MM.1S (cell line): ENCODE measurements around the gene SLC38A11.

Experiments
- DNase-seq: peaks from one replicate; pipeline ENCODE4 v3.0.0-alpha.2; 2015
- H2AFZ ChIP-seq: fragments of 300-600 bp; sonication (generic); 2 replicates; pipeline ENCODE4 v1.6.0; 2016; ENCODE audit warnings: antibody characterized with exemption, low read length
- H3F3A ChIP-seq: fragments of 300-600 bp; sonication (generic); 2 replicates; pipeline ENCODE4 v1.6.1; 2016; ENCODE audit warnings: mild to moderate bottlenecking, antibody characterized with exemption, low read length, moderate library complexity, mixed read lengths; ENCODE audit not compliant: insufficient read depth
- H3K27ac ChIP-seq: fragments of 300-600 bp; sonication (generic); 2 replicates; pipeline ENCODE4 v1.5.1; 2016; ENCODE audit warnings: mild to moderate bottlenecking, low read length
- H3K27me3 ChIP-seq: fragments of 300-600 bp; sonication (generic); replicated peaks from 2 replicates; pipeline ENCODE4 v1.6.0; 2016; ENCODE audit warnings: low read length; ENCODE audit not compliant: insufficient read depth
- H3K36me3 ChIP-seq: fragments of 300-600 bp; sonication (generic); replicated peaks from 2 replicates; pipeline ENCODE4 v1.6.1; 2016; ENCODE audit warnings: mild to moderate bottlenecking, low read length, mixed read lengths; ENCODE audit not compliant: insufficient read depth
- H3K4me1 ChIP-seq: fragments of 300-600 bp; sonication (generic); 2 replicates; pipeline ENCODE4 v1.6.1; 2016; ENCODE audit warnings: low read length, mixed read lengths
- H3K4me2 ChIP-seq: fragments of 300-600 bp; sonication (generic); 2 replicates; pipeline ENCODE4 v1.6.0; 2016; ENCODE audit warnings: low read depth, low read length
- H3K4me3 ChIP-seq: fragments of 300-600 bp; sonication (generic); 2 replicates; pipeline ENCODE4 v1.5.1; 2016; ENCODE audit warnings: low read length, mixed read lengths
- H3K79me2 ChIP-seq: fragments of 300-600 bp; sonication (generic); 2 replicates; pipeline ENCODE4 v1.6.1; 2016; ENCODE audit warnings: mixed run types, low read length, mixed read lengths
- H3K9ac ChIP-seq: fragments of 300-600 bp; sonication (generic); 2 replicates; pipeline ENCODE4 v1.6.1; 2016; ENCODE audit warnings: low read length, mixed read lengths
- H3K9me2 ChIP-seq: fragments of 300-600 bp; sonication (generic); replicated peaks from 2 replicates; pipeline ENCODE4 v1.6.1; 2016; ENCODE audit warnings: mild to moderate bottlenecking, low read length, mixed read lengths; ENCODE audit not compliant: insufficient read depth
- H3K9me3 ChIP-seq: fragments of 300-600 bp; sonication (generic); replicated peaks from 2 replicates; pipeline ENCODE4 v1.6.1; 2016; ENCODE audit warnings: mild to moderate bottlenecking, low read length, mixed read lengths; ENCODE audit not compliant: insufficient read depth
- H4K20me1 ChIP-seq: fragments of 300-600 bp; sonication (generic); 2 replicates; pipeline ENCODE4 v1.6.1; 2016; ENCODE audit warnings: mild to moderate bottlenecking, low read length, moderate library complexity, mixed read lengths; ENCODE audit not compliant: insufficient read depth
- CTCF ChIP-seq: fragments of 300-600 bp; sonication (generic); IDR thresholded peaks from 2 replicates; pipeline ENCODE4 v1.5.1; 2016; ENCODE audit warnings: antibody characterized with exemption, low read length, mixed read lengths
- EZH2 ChIP-seq: fragments of 300-600 bp; sonication (generic); optimal IDR thresholded peaks from 2 replicates; pipeline ENCODE3; 2017; ENCODE audit warnings: low read depth, mild to moderate bottlenecking, antibody characterized with exemption, low read length, mixed read lengths
- EZH2phosphoT487 ChIP-seq: fragments of 300-600 bp; sonication (generic); IDR thresholded peaks from 2 replicates; pipeline ENCODE4 v1.6.1; 2018; ENCODE audit warnings: antibody characterized with exemption, low read length

Gene SLC38A11

GRCh38 chr2:164887434-164888144 is 67.7 kb downstream of the SLC38A11 start:
- Histone ChIP-seq H2AFZ (no peak overlapping the region), H3K4me2 (no peak overlapping the region), H3K27ac (no peak overlapping the region), H3K9ac (no peak overlapping the region), H3K79me2 (no peaks in the 10 kb centered on the region), H3K4me1 (peaks cover 6% of the 10 kb centered on the region), H3K9me3 (no peaks in the 10 kb centered on the region), H3K9me2 (no peaks in the 10 kb centered on the region), H3K36me3 (no peaks in the 10 kb centered on the region), H3K4me3 (no peak overlapping the region), H3K27me3 (no peaks in the 10 kb centered on the region), H4K20me1 (no peaks in the 10 kb centered on the region), H3F3A (no peaks in the 10 kb centered on the region)
- no peak for DNase-seq
- TF ChIP-seq EZH2phosphoT487 (no peak), EZH2 (no peak)

DNA sequence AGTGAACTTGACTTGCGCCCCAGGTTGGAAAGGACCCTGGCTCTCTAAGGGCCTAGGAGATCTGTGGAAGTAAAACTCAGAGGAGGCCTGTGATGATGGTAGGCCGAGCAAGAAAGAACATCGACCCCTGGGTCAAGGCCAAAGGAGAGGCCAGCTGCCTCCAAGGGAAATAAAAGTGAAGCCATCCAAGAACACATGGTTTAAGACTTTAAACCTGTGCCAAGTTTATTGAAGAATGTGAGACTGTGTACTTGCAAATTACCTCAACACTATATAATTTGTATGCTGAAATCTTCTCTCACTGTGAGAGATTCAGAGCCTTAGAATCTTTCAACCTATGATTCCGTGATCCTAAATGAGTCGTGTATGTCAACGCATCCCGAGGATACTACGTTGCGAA is 73.0 kb downstream of the SLC38A11 start:
- Histone ChIP-seq H3K9me2 (no peaks in the 10 kb centered on the region), H3K79me2 (no peaks in the 10 kb centered on the region), H2AFZ (no peak overlapping the region), H3K4me1 (peaks cover 6% of the 10 kb centered on the region), H3K36me3 (no peaks in the 10 kb centered on the region), H3K27me3 (no peaks in the 10 kb centered on the region), H3F3A (no peaks in the 10 kb centered on the region), H3K27ac (no peak overlapping the region), H3K4me3 (no peak overlapping the region), H3K9ac (no peak overlapping the region), H3K9me3 (no peaks in the 10 kb centered on the region), H4K20me1 (no peaks in the 10 kb centered on the region), H3K4me2 (no peak overlapping the region)
- TF ChIP-seq EZH2 (no peak), CTCF (no peak), EZH2phosphoT487 (no peak)
- no peak for DNase-seq

GRCh38 chr2:164881524-164881923 is 73.8 kb downstream of the SLC38A11 start:
- TF ChIP-seq EZH2phosphoT487, result no peak
- TF ChIP-seq CTCF, result no peak
- no peak for TF ChIP-seq EZH2
- peaks cover 6% of the 10 kb centered on the region for H3K4me1 ChIP-seq
- no peak overlapping the region for H3K27ac ChIP-seq
- H3F3A ChIP-seq, result no peaks in the 10 kb centered on the region
- no peaks in the 10 kb centered on the region for H3K9me3 ChIP-seq
- no peaks in the 10 kb centered on the region for H3K9me2 ChIP-seq
- no peak overlapping the region for H3K4me3 ChIP-seq
- no peaks in the 10 kb centered on the region for H3K79me2 ChIP-seq
- H3K36me3 ChIP-seq, result no peaks in the 10 kb centered on the region
- no peaks in the 10 kb centered on the region for H3K27me3 ChIP-seq
- DNase-seq, result no peak
- H3K4me2 ChIP-seq, result no peak overlapping the region
- no peaks in the 10 kb centered on the region for H4K20me1 ChIP-seq
- H2AFZ ChIP-seq, result no peak overlapping the region
- no peak overlapping the region for H3K9ac ChIP-seq

DNA sequence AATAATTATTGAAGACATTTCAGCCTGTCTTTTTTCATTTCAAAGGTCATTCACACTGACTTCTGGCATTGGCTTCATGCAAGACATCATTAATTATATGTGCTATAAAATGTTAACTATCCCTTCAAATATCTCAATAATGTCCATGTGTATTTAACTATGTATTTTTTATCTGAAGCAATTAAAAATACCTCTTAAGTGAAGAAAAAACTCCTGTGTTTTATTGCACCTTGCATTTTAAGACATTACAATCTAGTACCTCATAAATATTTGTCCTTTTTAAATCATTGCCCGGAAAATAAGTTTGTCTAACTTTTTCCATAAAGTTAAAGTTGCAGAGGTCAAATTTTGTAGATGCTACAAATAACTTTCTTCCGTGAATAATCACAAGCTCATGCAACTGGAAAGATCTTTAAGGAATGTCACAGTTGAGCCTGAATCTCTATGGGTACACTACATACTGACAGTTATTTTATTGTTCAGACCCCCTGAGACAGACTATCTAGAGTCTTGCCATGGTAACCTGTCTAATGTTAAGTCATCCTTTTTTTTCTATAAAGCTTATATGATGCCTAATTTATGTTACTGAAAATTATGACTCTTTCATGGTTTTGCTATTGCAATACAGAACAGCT is 75.3 kb downstream of the SLC38A11 start:
- no peak overlapping the region for H2AFZ ChIP-seq
- no peaks in the 10 kb centered on the region for H3K79me2 ChIP-seq
- no peak overlapping the region for H3K4me2 ChIP-seq
- TF ChIP-seq EZH2phosphoT487 (no peak), CTCF (no peak)
- DNase-seq, result no peak
- H3K9ac ChIP-seq, result no peak overlapping the region
- H3K4me1 ChIP-seq, result peaks cover 6% of the 10 kb centered on the region
- no peaks in the 10 kb centered on the region for H3K36me3 ChIP-seq
- H3K9me3 ChIP-seq, result no peaks in the 10 kb centered on the region
- H3F3A ChIP-seq, result no peaks in the 10 kb centered on the region
- H3K4me3 ChIP-seq, result no peak overlapping the region
- H4K20me1 ChIP-seq, result no peaks in the 10 kb centered on the region
- no peak overlapping the region for H3K27ac ChIP-seq
- H3K27me3 ChIP-seq, result no peaks in the 10 kb centered on the region
- no peaks in the 10 kb centered on the region for H3K9me2 ChIP-seq
